ENCODE results near the gene C1orf21.

DNA sequence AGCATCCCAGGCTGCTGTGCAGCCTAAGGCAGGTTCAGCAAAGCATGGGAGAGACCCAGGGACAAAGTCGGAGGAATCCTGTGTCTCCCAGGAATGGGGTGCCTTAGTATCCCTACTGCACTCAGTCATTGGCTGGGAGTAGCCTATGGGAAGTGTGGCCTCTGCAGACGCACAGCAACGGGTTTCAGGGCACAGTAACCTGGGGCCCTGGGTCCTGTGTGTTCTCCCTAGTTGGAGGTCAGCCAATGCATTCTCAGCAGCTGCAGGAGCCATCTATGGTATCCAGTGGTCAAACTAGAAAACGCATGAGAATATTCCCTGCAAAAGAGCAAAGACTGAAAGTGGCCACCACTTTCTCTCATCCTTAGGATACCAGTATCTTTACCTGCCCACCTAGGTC is 13.7 kb upstream of the C1orf21 start:
- TF ChIP-seq CTCF (IDR thresholded peaks at IDR 0.05; ENCODE audit: low read depth, low read length, poor library complexity, severe bottlenecking) (no peak), EZH2phosphoT487 (IDR thresholded peaks at IDR 0.05; ENCODE audit: borderline replicate concordance, low read length) (no peak)

All from DOHH2 (cell line).